HEK293 (cell line): ENCODE results near the gene CSRP1.

ENCODE experiments used
- CTCF ChIA-PET: fragments of 350-600 bp; formaldehyde crosslinking; extraction: SDS; loops from one replicate; lab custom pipeline; 2021; ENCODE audit warnings: antibody characterized with exemption; lab: Yijun Ruan, JAX
- POLR2A ChIA-PET: fragments of 300-600 bp; formaldehyde crosslinking; extraction: SDS; loops from one replicate; lab custom pipeline; 2020; ENCODE audit warnings: antibody characterized with exemption, inconsistent platforms; lab: Yijun Ruan, JAX
- H3K27ac ChIP-seq: fragments of 200-500 bp; sonication (Bioruptor generic); 2 replicates; pipeline ENCODE4 v1.5.1; 2014; ENCODE audit warnings: low read depth, low read length, control low read depth, inconsistent platforms; ENCODE audit errors: extremely low read depth
- H3K36me3 ChIP-seq, 2 experiments: fragments of 200-500 bp in 1 of 2; sonication (Bioruptor generic) in 1 of 2; 1 replicate in 1 of 2; 2 replicates in 1 of 2; pipeline ENCODE4 v1.5.1; 2014 to 2017; ENCODE audit warnings: inconsistent platforms in 2 of 2, low read length in 2 of 2; ENCODE audit not compliant: control insufficient read depth in 2 of 2, insufficient read depth in 1 of 2
- H3K4me1 ChIP-seq: fragments of 200-500 bp; sonication (Bioruptor generic); 2 replicates; pipeline ENCODE4 v1.5.1; 2014; ENCODE audit warnings: mild to moderate bottlenecking, low read length, inconsistent platforms; ENCODE audit not compliant: control insufficient read depth, insufficient read depth
- H3K4me3 ChIP-seq: 2 replicates; pipeline ENCODE4 v1.5.1; 2011; ENCODE audit warnings: low read depth, mild to moderate bottlenecking, control low read depth, low read length, moderate library complexity
- H3K9me3 ChIP-seq: fragments of 200-500 bp; sonication (Bioruptor generic); 2 replicates; pipeline ENCODE4 v1.5.1; 2014; ENCODE audit warnings: low read depth, low read length, inconsistent platforms; ENCODE audit not compliant: control insufficient read depth, insufficient read depth
- HIC1 ChIP-seq: fragments of 450-650 bp; formaldehyde crosslinking; IDR thresholded peaks from 2 replicates; pipeline ENCODE4 v1.5.1; 2016; ENCODE audit warnings: missing biosample characterization, missing genetic modification characterization
- KLF10 ChIP-seq: fragments of 450-650 bp; IDR thresholded peaks from 2 replicates; pipeline ENCODE4 v1.5.1; 2018; ENCODE audit warnings: missing biosample characterization, mild to moderate bottlenecking, missing genetic modification characterization
- OSR2 ChIP-seq: fragments of 450-650 bp; formaldehyde crosslinking; IDR thresholded peaks from 2 replicates; pipeline ENCODE4 v1.5.1; 2016; ENCODE audit warnings: missing biosample characterization, missing genetic modification characterization
- PATZ1 ChIP-seq: fragments of 450-650 bp; formaldehyde crosslinking; IDR thresholded peaks from 2 replicates; pipeline ENCODE4 v1.5.1; 2016; ENCODE audit warnings: missing biosample characterization, missing genetic modification characterization
- PRDM1 ChIP-seq: fragments of 450-650 bp; formaldehyde crosslinking; IDR thresholded peaks from 2 replicates; pipeline ENCODE4; 2016; ENCODE audit warnings: missing biosample characterization, missing genetic modification characterization
- SETDB1 ChIP-seq: IDR thresholded peaks from one replicate; pipeline ENCODE4 v1.6.1; 2017; ENCODE audit warnings: mild to moderate bottlenecking, low read length, moderate library complexity, mixed read lengths; ENCODE audit not compliant: insufficient read length
- SP2 ChIP-seq: fragments of 450-650 bp; formaldehyde crosslinking; IDR thresholded peaks from 2 replicates; pipeline ENCODE4 v1.5.1; 2016; ENCODE audit warnings: missing biosample characterization, missing genetic modification characterization
- SP3 ChIP-seq: fragments of 450-650 bp; formaldehyde crosslinking; IDR thresholded peaks from 2 replicates; pipeline ENCODE4 v1.5.1; 2016; ENCODE audit warnings: missing biosample characterization, missing genetic modification characterization
- TSHZ1 ChIP-seq: fragments of 450-650 bp; formaldehyde crosslinking; IDR thresholded peaks from 2 replicates; pipeline ENCODE4 v1.5.1; 2016; ENCODE audit warnings: missing biosample characterization, missing genetic modification characterization, borderline replicate concordance
- ZEB2 ChIP-seq: fragments of 450-650 bp; formaldehyde crosslinking; IDR thresholded peaks from 2 replicates; pipeline ENCODE4 v1.5.1; 2016; ENCODE audit warnings: missing biosample characterization, missing genetic modification characterization
- ZNF121 ChIP-seq: fragments of 450-650 bp; formaldehyde crosslinking; IDR thresholded peaks from 2 replicates; pipeline ENCODE4 v1.5.1; 2016; ENCODE audit warnings: missing biosample characterization, missing genetic modification characterization
- ZNF202 ChIP-seq: fragments of 450-650 bp; formaldehyde crosslinking; IDR thresholded peaks from 2 replicates; pipeline ENCODE4 v1.5.1; 2016; ENCODE audit warnings: missing biosample characterization, missing genetic modification characterization, borderline replicate concordance
- ZNF324 ChIP-seq: fragments of 450-650 bp; formaldehyde crosslinking; IDR thresholded peaks from 2 replicates; pipeline ENCODE4 v1.5.1; 2016; ENCODE audit warnings: missing biosample characterization, missing genetic modification characterization
- ZNF366 ChIP-seq: fragments of 450-650 bp; formaldehyde crosslinking; conservative IDR thresholded peaks from 2 replicates; pipeline ENCODE4 v1.5.1; 2016; ENCODE audit warnings: missing biosample characterization, missing genetic modification characterization
- ZNF518A ChIP-seq: fragments of 450-650 bp; formaldehyde crosslinking; conservative IDR thresholded peaks from 2 replicates; pipeline ENCODE4 v1.5.1; 2016; ENCODE audit warnings: low read depth, missing biosample characterization, missing genetic modification characterization
- ZNF623 ChIP-seq: fragments of 450-650 bp; formaldehyde crosslinking; IDR thresholded peaks from 2 replicates; pipeline ENCODE4 v1.5.1; 2016; ENCODE audit warnings: missing biosample characterization, missing genetic modification characterization
- ZNF654 ChIP-seq: fragments of 450-650 bp; formaldehyde crosslinking; IDR thresholded peaks from 2 replicates; pipeline ENCODE4 v1.5.1; 2016; ENCODE audit warnings: low read depth, missing biosample characterization, missing genetic modification characterization
- ZNF677 ChIP-seq: fragments of 450-650 bp; IDR thresholded peaks from 2 replicates; pipeline ENCODE4 v1.5.0; 2018; ENCODE audit warnings: missing biosample characterization, mild to moderate bottlenecking, missing genetic modification characterization, moderate library complexity
- ZNF791 ChIP-seq: fragments of 450-650 bp; formaldehyde crosslinking; IDR thresholded peaks from 2 replicates; pipeline ENCODE4 v1.5.1; 2016; ENCODE audit warnings: missing biosample characterization, missing genetic modification characterization

The CSRP1 gene

GRCh38 chr1:201504179-201504631 is 2.7 kb downstream of the CSRP1 start:
- no peak overlapping the region for H3K27ac ChIP-seq
- H3K4me1 ChIP-seq: no peaks in the 10 kb centered on the region; the same call in none of the 2 replicates
- ChIA-PET CTCF (interaction anchor here (0.7 to 5.5 kb wide), 8 partner anchors 9 to 374 kb away, joined by 3 to 74 read pairs (median 6); no protein-coding TSS in a partner anchor), POLR2A (interaction anchor here (1.4 to 1.9 kb wide), 4 partner anchors 13 to 36 kb away, joined by 3 to 7 read pairs (median 6); partner anchors contain the start of gene PHLDA3)
- TF ChIP-seq ZNF202 (tag by site-specific recombination) (no peak), SP2 (tag by site-specific recombination) (no peak), SETDB1 (no peak)
- no peak overlapping the region for H3K4me3 ChIP-seq
- no peaks in the 10 kb centered on the region for H3K9me3 ChIP-seq
- no peaks in the 10 kb centered on the region for H3K36me3 ChIP-seq

GRCh38 chr1:201503397-201504176 is 3.3 kb downstream of the CSRP1 start:
- Histone ChIP-seq H3K9me3 (no peaks in the 10 kb centered on the region), H3K36me3 (no peaks in the 10 kb centered on the region), H3K4me3 (no peak overlapping the region), H3K4me1 (no peaks in the 10 kb centered on the region; the same call in none of the 2 replicates), H3K27ac (no peak overlapping the region)
- ChIA-PET POLR2A (interaction anchor here (0.5 to 1.9 kb wide), 7 partner anchors 11 to 1726 kb away, joined by 3 to 7 read pairs (median 3); partner anchors contain the start of gene PHLDA3), CTCF (interaction anchor here (0.6 to 5.5 kb wide), 10 partner anchors 10 to 374 kb away, joined by 3 to 74 read pairs (median 5); no protein-coding TSS in a partner anchor)
- peak; percentile 87 for TF ChIP-seq ZNF366 (tag by site-specific recombination)
- TF ChIP-seq PRDM1 (tag by site-specific recombination): peak; percentile 86
- TF ChIP-seq TSHZ1 (tag by site-specific recombination): no peak
- TF ChIP-seq HIC1: peak; percentile 79
- TF ChIP-seq ZNF518A (tag by site-specific recombination): 0 out of 2 replicates have a peak, but pooled peaks have one; percentile 28
- no peak for TF ChIP-seq ZNF121
- 0 out of 2 replicates have a peak, but pooled peaks have one; percentile 20 for TF ChIP-seq ZNF623 (tag by site-specific recombination)
- TF ChIP-seq PATZ1 (tag by site-specific recombination): peak; percentile 92
- TF ChIP-seq SP3 (tag by site-specific recombination): 0 out of 2 replicates have a peak, but pooled peaks have one; percentile 29
- peak; percentile 89 for TF ChIP-seq ZNF324 (tag by site-specific recombination)
- no peak for TF ChIP-seq ZNF677 (tag by site-specific recombination)
- TF ChIP-seq ZEB2: peak; percentile 95
- TF ChIP-seq ZNF791 (tag by site-specific recombination): no peak
- TF ChIP-seq ZNF654 (tag by site-specific recombination): no peak
- peak; percentile 88 for TF ChIP-seq KLF10 (tag by site-specific recombination)
- peak; percentile 88 for TF ChIP-seq OSR2 (tag by site-specific recombination)
